Fibroblast of lung (primary cell): ENCODE data around the gene SEMA5A. TPM values are rescaled to one million over a fixed set of nuclear protein-coding genes. Genes with fewer than 3 reads are reported as not detected.

Experiments used
- DNase-seq, 2 donors: peaks; one replicate each; pipeline versions ENCODE4 v3.0.0 to v3.0.0-alpha.2; 2010; ENCODE audit warnings: low read depth in 2 of 2
- H2AFZ ChIP-seq: 2 replicates; pipeline ENCODE4 v1.5.1; 2012; ENCODE audit warnings: low read length, control low read depth, inconsistent platforms
- H3K27ac ChIP-seq: 2 replicates; pipeline ENCODE4 v1.5.1; 2011; ENCODE audit warnings: low read length, control low read depth; ENCODE audit not compliant: insufficient read depth
- H3K27me3 ChIP-seq: 2 replicates; pipeline ENCODE4 v1.5.1; 2011; ENCODE audit warnings: mild to moderate bottlenecking, low read length; ENCODE audit not compliant: control insufficient read depth, insufficient read depth
- H3K36me3 ChIP-seq: 2 replicates; pipeline ENCODE4 v1.5.1; 2011; ENCODE audit warnings: low read length; ENCODE audit not compliant: control insufficient read depth, insufficient read depth
- H3K4me1 ChIP-seq: 2 replicates; pipeline ENCODE4 v1.5.1; 2011; ENCODE audit warnings: low read length; ENCODE audit not compliant: control insufficient read depth, insufficient read depth; ENCODE audit errors: extremely low read depth
- H3K4me2 ChIP-seq: 2 replicates; pipeline ENCODE4 v1.5.1; 2011; ENCODE audit warnings: low read length, control low read depth; ENCODE audit not compliant: insufficient read depth; ENCODE audit errors: extremely low read depth
- H3K4me3 ChIP-seq, 4 experiments: fragments of 200-600 bp in 1 of 4; sonication (generic) in 1 of 4; replicated peaks in 1 of 4; 2 replicates each; pipeline ENCODE4 v1.5.1; 2011 to 2016; ENCODE audit warnings: low read length in 4 of 4, low read depth in 3 of 4, mild to moderate bottlenecking in 3 of 4, control low read depth in 2 of 4, inconsistent platforms in 1 of 4, mixed read lengths in 1 of 4; ENCODE audit not compliant: insufficient read depth in 1 of 4; ENCODE audit errors: control extremely low read depth in 1 of 4
- H3K79me2 ChIP-seq: 2 replicates; pipeline ENCODE4 v1.5.1; 2012; ENCODE audit warnings: mild to moderate bottlenecking, low read length, inconsistent platforms; ENCODE audit not compliant: control insufficient read depth, insufficient read depth
- H3K9ac ChIP-seq: 2 replicates; pipeline ENCODE4 v1.5.1; 2011; ENCODE audit warnings: mild to moderate bottlenecking, low read length, control low read depth; ENCODE audit not compliant: insufficient read depth
- H3K9me3 ChIP-seq: 2 replicates; pipeline ENCODE4 v1.5.1; 2012; ENCODE audit warnings: low read depth, low read length; ENCODE audit not compliant: control insufficient read depth, insufficient read depth
- H4K20me1 ChIP-seq: 2 replicates; pipeline ENCODE4 v1.5.1; 2011; ENCODE audit warnings: low read length; ENCODE audit not compliant: control insufficient read depth, insufficient read depth; ENCODE audit errors: extremely low read depth
- EZH2 ChIP-seq: IDR thresholded peaks from 2 replicates; pipeline ENCODE4 v1.5.1; 2012; ENCODE audit warnings: low read length, control low read depth, mild to moderate bottlenecking; ENCODE audit errors: missing control alignments
- polyA plus RNA-seq, 2 donors: library from polyadenylated mRNA; depleted of rRNA in 1 of 2; stranded (reverse) in 1 of 2; unstranded in 1 of 2; fragments of >200 nt; gene quantifications; 2 replicates each; pipeline ENCODE4 v1.2.1, GENCODE V29; 2011 to 2012; ENCODE audit warnings: missing spikeins in 1 of 2
- total RNA-seq: library from RNA; depleted of rRNA; stranded (reverse); fragments of >200 nt; gene quantifications from 2 replicates; pipeline ENCODE4 v1.2.1, GENCODE V29; 2014
- TF ChIP-seq, protein P1 (sequence below), 2 donors: IDR thresholded peaks in 1 of 2; conservative IDR thresholded peaks in 1 of 2; 1 replicate in 1 of 2; 2 replicates in 1 of 2; pipeline ENCODE4 v1.5.1; 2011 to 2012; ENCODE audit warnings: low read length in 2 of 2, control low read depth in 1 of 2, inconsistent platforms in 1 of 2, low read depth in 1 of 2, mild to moderate bottlenecking in 1 of 2

The SEMA5A gene
- total and polyA plus RNA-seq, 2 donors (not counting 1 experiment from before 2014, with no cell fraction given), result 30.6 to 49.0 TPM

DNA sequence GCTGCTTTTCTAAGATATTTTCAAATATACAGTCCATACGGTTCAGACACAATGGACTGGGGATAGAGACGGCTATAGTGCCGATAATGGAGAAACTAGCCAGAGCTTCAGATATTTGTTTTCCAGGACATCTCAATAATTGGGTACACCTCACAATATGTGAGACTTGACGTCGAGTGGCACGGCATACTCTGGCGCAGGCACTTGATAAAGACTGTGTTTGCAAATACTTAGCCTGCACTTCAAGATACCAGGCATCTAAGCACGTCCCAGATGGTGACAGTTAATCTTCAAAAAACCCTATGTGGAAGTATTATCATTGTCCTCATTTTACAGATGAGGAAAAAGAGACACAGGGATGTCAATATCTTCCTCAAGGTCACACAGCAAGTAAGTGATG lies 48.5 kb downstream of the SEMA5A start:
- Histone ChIP-seq H3K27me3 (no peaks in the 10 kb centered on the region), H3K9me3 (no peaks in the 10 kb centered on the region), H3K4me2 (no peak overlapping the region), H3K79me2 (no peaks in the 10 kb centered on the region), H4K20me1 (no peaks in the 10 kb centered on the region), H3K4me1 (peaks cover under 1% of the 10 kb centered on the region), H3K36me3 (no peaks in the 10 kb centered on the region), H2AFZ (no peak overlapping the region), H3K4me3 (no peak overlapping the region), H3K27ac (no peak overlapping the region), H3K9ac (no peak overlapping the region)
- TF ChIP-seq, protein P1, sequence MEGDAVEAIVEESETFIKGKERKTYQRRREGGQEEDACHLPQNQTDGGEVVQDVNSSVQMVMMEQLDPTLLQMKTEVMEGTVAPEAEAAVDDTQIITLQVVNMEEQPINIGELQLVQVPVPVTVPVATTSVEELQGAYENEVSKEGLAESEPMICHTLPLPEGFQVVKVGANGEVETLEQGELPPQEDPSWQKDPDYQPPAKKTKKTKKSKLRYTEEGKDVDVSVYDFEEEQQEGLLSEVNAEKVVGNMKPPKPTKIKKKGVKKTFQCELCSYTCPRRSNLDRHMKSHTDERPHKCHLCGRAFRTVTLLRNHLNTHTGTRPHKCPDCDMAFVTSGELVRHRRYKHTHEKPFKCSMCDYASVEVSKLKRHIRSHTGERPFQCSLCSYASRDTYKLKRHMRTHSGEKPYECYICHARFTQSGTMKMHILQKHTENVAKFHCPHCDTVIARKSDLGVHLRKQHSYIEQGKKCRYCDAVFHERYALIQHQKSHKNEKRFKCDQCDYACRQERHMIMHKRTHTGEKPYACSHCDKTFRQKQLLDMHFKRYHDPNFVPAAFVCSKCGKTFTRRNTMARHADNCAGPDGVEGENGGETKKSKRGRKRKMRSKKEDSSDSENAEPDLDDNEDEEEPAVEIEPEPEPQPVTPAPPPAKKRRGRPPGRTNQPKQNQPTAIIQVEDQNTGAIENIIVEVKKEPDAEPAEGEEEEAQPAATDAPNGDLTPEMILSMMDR (conservative IDR thresholded peaks at IDR 0.05 in 1 of 2, IDR thresholded peaks at IDR 0.05 in 1 of 2; ENCODE audit: low read depth in 1 of 2, low read length in 2 of 2), result no peak
- no peak for TF ChIP-seq EZH2
- DNase-seq, result no peak

DNA sequence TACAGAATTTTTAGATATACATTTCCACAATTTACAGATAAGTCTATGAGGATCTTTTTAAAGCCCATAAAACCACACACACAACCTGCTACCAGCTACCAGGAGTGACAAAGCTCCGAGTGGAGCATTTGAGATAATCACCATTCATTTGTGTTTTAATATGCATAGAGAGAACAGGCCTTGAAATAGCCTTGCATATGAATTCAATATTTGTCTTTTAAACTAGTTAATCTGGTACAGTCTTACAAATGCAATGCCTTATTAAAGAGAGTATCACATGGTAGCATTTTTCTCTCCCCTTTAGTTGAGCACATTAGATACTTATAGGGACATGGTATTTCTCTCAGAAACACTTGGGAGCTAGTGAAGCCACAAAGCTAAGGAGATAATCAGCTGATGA lies 49.1 kb downstream of the SEMA5A start:
- no peak for DNase-seq
- H2AFZ ChIP-seq, result no peak overlapping the region
- H3K27ac ChIP-seq, result no peak overlapping the region
- no peak overlapping the region for H3K4me2 ChIP-seq
- H3K79me2 ChIP-seq, result no peaks in the 10 kb centered on the region
- no peaks in the 10 kb centered on the region for H3K27me3 ChIP-seq
- no peaks in the 10 kb centered on the region for H3K36me3 ChIP-seq
- TF ChIP-seq EZH2, result no peak
- TF ChIP-seq, protein P1 (conservative IDR thresholded peaks at IDR 0.05 in 1 of 2, IDR thresholded peaks at IDR 0.05 in 1 of 2; ENCODE audit: low read depth in 1 of 2, low read length in 2 of 2), result no peak
- H3K4me3 ChIP-seq, result no peak overlapping the region
- H3K9me3 ChIP-seq, result no peaks in the 10 kb centered on the region
- H4K20me1 ChIP-seq, result no peaks in the 10 kb centered on the region
- H3K4me1 ChIP-seq, result no peaks in the 10 kb centered on the region
- no peak overlapping the region for H3K9ac ChIP-seq

DNA sequence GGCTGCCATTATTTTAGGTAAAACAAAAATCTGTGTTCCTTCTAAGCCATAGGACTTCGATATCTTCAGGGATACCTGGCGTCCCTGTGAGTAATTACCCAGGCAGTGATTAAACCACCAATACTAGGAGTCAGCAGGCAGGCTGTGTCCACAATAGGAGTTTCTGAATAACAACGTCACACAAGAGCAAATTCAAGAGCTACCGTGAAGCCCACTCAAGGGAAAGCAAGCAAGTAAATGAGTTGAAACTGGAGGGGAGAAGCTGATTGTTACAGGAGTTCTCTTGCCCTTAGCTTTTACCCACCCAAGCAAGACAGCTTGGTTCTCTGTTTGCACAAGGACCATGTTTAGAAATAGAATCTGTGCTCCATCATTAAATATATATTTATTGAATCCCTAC lies 50.8 kb downstream of the SEMA5A start:
- DNase-seq, result no peak
- TF ChIP-seq, protein P1 (conservative IDR thresholded peaks at IDR 0.05 in 1 of 2, IDR thresholded peaks at IDR 0.05 in 1 of 2; ENCODE audit: low read depth in 1 of 2, low read length in 2 of 2), result no peak
- no peak for TF ChIP-seq EZH2
- no peak overlapping the region for H3K4me2 ChIP-seq
- no peaks in the 10 kb centered on the region for H4K20me1 ChIP-seq
- no peaks in the 10 kb centered on the region for H3K79me2 ChIP-seq
- H3K27ac ChIP-seq, result no peak overlapping the region
- no peak overlapping the region for H3K9ac ChIP-seq
- H3K27me3 ChIP-seq, result no peaks in the 10 kb centered on the region
- H3K9me3 ChIP-seq, result no peaks in the 10 kb centered on the region
- no peak overlapping the region for H3K4me3 ChIP-seq
- no peak overlapping the region for H2AFZ ChIP-seq
- no peaks in the 10 kb centered on the region for H3K36me3 ChIP-seq
- no peaks in the 10 kb centered on the region for H3K4me1 ChIP-seq
